PC-9 (cell line): ENCODE results near the gene FAM219A.

ENCODE experiments used
- EZH2 ChIP-seq: fragments of 200-600 bp; sonication (generic); IDR thresholded peaks from 2 replicates; pipeline ENCODE4 v1.8.0; 2017; ENCODE audit warnings: antibody characterized with exemption, low read depth
- TF ChIP-seq, protein P1 (sequence below): fragments of 200-600 bp; sonication (generic); conservative IDR thresholded peaks from 2 replicates; pipeline ENCODE4 v1.6.1; 2017; ENCODE audit warnings: mixed run types, antibody characterized with exemption, mild to moderate bottlenecking, moderate library complexity

DNA sequence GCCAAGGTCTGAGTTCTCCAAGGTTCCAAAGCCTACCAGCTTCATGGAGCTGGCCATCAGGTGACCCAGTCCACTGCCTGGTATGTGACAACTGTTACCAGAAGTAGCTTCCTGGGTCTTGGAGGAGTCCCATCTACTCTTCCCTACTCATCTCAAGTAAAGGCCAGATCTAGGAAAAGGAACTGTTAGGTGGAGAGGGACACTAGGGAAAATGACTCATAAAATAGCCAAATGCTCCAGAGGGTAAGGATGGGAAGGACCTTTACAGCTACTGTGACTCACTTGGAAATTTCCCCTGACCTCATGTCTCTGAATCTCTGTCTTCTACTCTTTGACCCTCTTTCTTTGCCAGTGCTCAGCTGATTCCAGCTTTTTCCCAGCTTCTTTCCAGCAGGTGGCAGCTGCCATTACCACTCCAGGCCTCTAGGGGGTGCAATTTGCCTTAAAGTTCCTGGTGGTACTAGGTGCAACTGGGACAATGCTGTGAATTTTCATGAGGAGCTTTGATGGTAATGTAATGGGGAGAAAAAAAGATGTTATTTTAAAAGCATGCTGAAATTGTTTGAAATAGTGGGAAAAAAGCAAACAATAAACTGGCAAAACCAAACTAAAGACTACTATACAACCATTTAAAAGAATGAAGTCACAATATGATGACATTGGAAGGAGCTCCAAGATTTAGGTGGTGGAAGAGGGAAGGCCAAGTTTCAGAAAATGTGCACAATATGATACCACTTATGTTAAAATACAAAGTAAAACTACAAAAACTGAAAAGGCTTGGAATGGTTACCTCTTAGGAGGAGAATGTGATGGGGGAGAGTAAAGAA lies 54.6 kb downstream of the FAM219A start:
- TF ChIP-seq, protein P1, sequence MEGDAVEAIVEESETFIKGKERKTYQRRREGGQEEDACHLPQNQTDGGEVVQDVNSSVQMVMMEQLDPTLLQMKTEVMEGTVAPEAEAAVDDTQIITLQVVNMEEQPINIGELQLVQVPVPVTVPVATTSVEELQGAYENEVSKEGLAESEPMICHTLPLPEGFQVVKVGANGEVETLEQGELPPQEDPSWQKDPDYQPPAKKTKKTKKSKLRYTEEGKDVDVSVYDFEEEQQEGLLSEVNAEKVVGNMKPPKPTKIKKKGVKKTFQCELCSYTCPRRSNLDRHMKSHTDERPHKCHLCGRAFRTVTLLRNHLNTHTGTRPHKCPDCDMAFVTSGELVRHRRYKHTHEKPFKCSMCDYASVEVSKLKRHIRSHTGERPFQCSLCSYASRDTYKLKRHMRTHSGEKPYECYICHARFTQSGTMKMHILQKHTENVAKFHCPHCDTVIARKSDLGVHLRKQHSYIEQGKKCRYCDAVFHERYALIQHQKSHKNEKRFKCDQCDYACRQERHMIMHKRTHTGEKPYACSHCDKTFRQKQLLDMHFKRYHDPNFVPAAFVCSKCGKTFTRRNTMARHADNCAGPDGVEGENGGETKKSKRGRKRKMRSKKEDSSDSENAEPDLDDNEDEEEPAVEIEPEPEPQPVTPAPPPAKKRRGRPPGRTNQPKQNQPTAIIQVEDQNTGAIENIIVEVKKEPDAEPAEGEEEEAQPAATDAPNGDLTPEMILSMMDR, result peak; percentile 93
- no peak for TF ChIP-seq EZH2
